Karpas-422 (cell line): Measurements from ENCODE around the gene KANK4. TPM values are rescaled to one million over a fixed set of nuclear protein-coding genes. Genes with fewer than 3 reads are reported as not detected.

ENCODE experiments used
- DNase-seq: peaks from one replicate; pipeline ENCODE4 v3.0.0-alpha.2; 2015
- H2AFZ ChIP-seq: fragments of 200-600 bp; sonication (generic); 2 replicates; pipeline ENCODE4 v1.6.1; 2014; ENCODE audit warnings: antibody characterized with exemption, low read length, mixed read lengths
- H3K27ac ChIP-seq: fragments of 200-600 bp; sonication (generic); 2 replicates; pipeline ENCODE4 v1.5.1; 2014; ENCODE audit warnings: mild to moderate bottlenecking, low read length, moderate library complexity
- H3K27me3 ChIP-seq: fragments of 200-600 bp; sonication (generic); 2 replicates; pipeline ENCODE4 v1.6.1; 2014; ENCODE audit warnings: low read length, mixed read lengths
- H3K36me3 ChIP-seq: fragments of 200-600 bp; sonication (generic); 2 replicates; pipeline ENCODE4 v1.6.1; 2014; ENCODE audit warnings: low read length, mixed read lengths; ENCODE audit not compliant: insufficient read depth
- H3K4me1 ChIP-seq: fragments of 200-600 bp; sonication (generic); 2 replicates; pipeline ENCODE4 v1.6.1; 2014; ENCODE audit warnings: mild to moderate bottlenecking, low read length, mixed read lengths
- H3K4me2 ChIP-seq: fragments of 200-600 bp; sonication (generic); 2 replicates; pipeline ENCODE4 v1.6.1; 2014; ENCODE audit warnings: low read length, low read depth, mild to moderate bottlenecking; ENCODE audit not compliant: poor library complexity, severe bottlenecking
- H3K4me3 ChIP-seq: fragments of 200-600 bp; sonication (generic); 2 replicates; pipeline ENCODE4 v1.5.1; 2014; ENCODE audit warnings: mild to moderate bottlenecking, antibody characterized with exemption, low read length, mixed read lengths
- H3K79me2 ChIP-seq: fragments of 200-600 bp; sonication (generic); 2 replicates; pipeline ENCODE4 v1.6.1; 2014; ENCODE audit warnings: mild to moderate bottlenecking, low read length, mixed read lengths
- H3K9ac ChIP-seq: fragments of 200-600 bp; sonication (generic); 2 replicates; pipeline ENCODE4 v1.6.0; 2014; ENCODE audit warnings: low read length
- H3K9me2 ChIP-seq: fragments of 200-600 bp; sonication (generic), shearing (Covaris generic); replicated peaks from 2 replicates; pipeline ENCODE4 v1.6.0; 2014; ENCODE audit warnings: mild to moderate bottlenecking, low read length, moderate library complexity; ENCODE audit not compliant: insufficient read depth
- H3K9me3 ChIP-seq: fragments of 300-700, 200-600 bp; sonication (generic); 2 replicates; pipeline ENCODE4 v1.6.1; 2014; ENCODE audit warnings: low read length, mixed read lengths
- H4K20me1 ChIP-seq: fragments of 200-600 bp; sonication (generic); 2 replicates; pipeline ENCODE4 v1.6.1; 2014; ENCODE audit warnings: mild to moderate bottlenecking, antibody characterized with exemption, low read length, low read depth; ENCODE audit not compliant: insufficient read depth
- total RNA-seq: library from RNA; depleted of rRNA; stranded (reverse); fragments of >200 nt; shearing (Covaris generic); gene quantifications from 2 replicates; pipeline ENCODE4 v1.2.3, GENCODE V29; 2014; ENCODE audit warnings: low replicate concordance

Gene KANK4
- total RNA-seq, 1 experiment from 2014 or later = 0.60 TPM

GRCh38 chr1:62357916-62358315, 38.7 kb upstream of the KANK4 start:
- H3K4me2 ChIP-seq = no peak overlapping the region
- no peak overlapping the region for H3K27ac ChIP-seq
- no peaks in the 10 kb centered on the region for H4K20me1 ChIP-seq
- H3K79me2 ChIP-seq = no peaks in the 10 kb centered on the region
- H3K27me3 ChIP-seq = no peaks in the 10 kb centered on the region
- no peak overlapping the region for H3K9ac ChIP-seq
- H3K9me3 ChIP-seq = no peaks in the 10 kb centered on the region
- no peak overlapping the region for H2AFZ ChIP-seq
- no peak overlapping the region for H3K4me3 ChIP-seq
- H3K4me1 ChIP-seq = no peaks in the 10 kb centered on the region
- no peaks in the 10 kb centered on the region for H3K36me3 ChIP-seq
- no peaks in the 10 kb centered on the region for H3K9me2 ChIP-seq
- DNase-seq = no peak

GRCh38 chr1:62356257-62356835, 37.1 kb upstream of the KANK4 start:
- Histone ChIP-seq H3K4me1 (no peaks in the 10 kb centered on the region), H3K79me2 (no peaks in the 10 kb centered on the region)

GRCh38 chr1:62355095-62355494, 35.9 kb upstream of the KANK4 start:
- Histone ChIP-seq H2AFZ (no peak overlapping the region), H3K27me3 (no peaks in the 10 kb centered on the region), H3K9ac (no peak overlapping the region), H3K27ac (no peak overlapping the region), H3K36me3 (no peaks in the 10 kb centered on the region), H3K4me3 (no peak overlapping the region), H3K9me2 (no peaks in the 10 kb centered on the region), H3K4me1 (no peaks in the 10 kb centered on the region), H3K79me2 (no peaks in the 10 kb centered on the region), H4K20me1 (no peaks in the 10 kb centered on the region), H3K9me3 (no peaks in the 10 kb centered on the region), H3K4me2 (no peak overlapping the region)
- no peak for DNase-seq

More at GRCh38 chr1:62356257-62356835, 37.1 kb upstream of the KANK4 start:
- DNase-seq = no peak
- Histone ChIP-seq H3K4me3 (no peak overlapping the region), H3K36me3 (no peaks in the 10 kb centered on the region), H4K20me1 (no peaks in the 10 kb centered on the region), H3K9ac (no peak overlapping the region), H3K9me2 (no peaks in the 10 kb centered on the region), H3K27me3 (no peaks in the 10 kb centered on the region), H3K9me3 (no peaks in the 10 kb centered on the region), H3K4me2 (no peak overlapping the region), H3K27ac (no peak overlapping the region), H2AFZ (no peak overlapping the region)

- Histone ChIP-seq H3K9me2 (no peaks in the 10 kb centered on the region), H3K4me3 (no peak overlapping the region), H3K79me2 (no peaks in the 10 kb centered on the region), H3K27me3 (no peaks in the 10 kb centered on the region), H3K36me3 (no peaks in the 10 kb centered on the region), H3K4me2 (no peak overlapping the region), H3K4me1 (no peaks in the 10 kb centered on the region), H4K20me1 (no peaks in the 10 kb centered on the region), H2AFZ (no peak overlapping the region), H3K27ac (no peak overlapping the region), H3K9ac (no peak overlapping the region), H3K9me3 (no peaks in the 10 kb centered on the region)
- no peak for DNase-seq
Measured at GRCh38 chr1:62353853-62354252, 34.6 kb upstream of the KANK4 start.

GRCh38 chr1:62352387-62352786, 33.2 kb upstream of the KANK4 start:
- no peak overlapping the region for H3K9ac ChIP-seq
- no peaks in the 10 kb centered on the region for H3K27me3 ChIP-seq
- no peak overlapping the region for H3K4me3 ChIP-seq
- H3K9me3 ChIP-seq = no peaks in the 10 kb centered on the region
- H3K27ac ChIP-seq = no peak overlapping the region
- no peaks in the 10 kb centered on the region for H3K9me2 ChIP-seq
- H4K20me1 ChIP-seq = no peaks in the 10 kb centered on the region
- no peak overlapping the region for H3K4me2 ChIP-seq
- no peaks in the 10 kb centered on the region for H3K36me3 ChIP-seq
- H2AFZ ChIP-seq = no peak overlapping the region
- no peak for DNase-seq
- H3K79me2 ChIP-seq = no peaks in the 10 kb centered on the region
- no peaks in the 10 kb centered on the region for H3K4me1 ChIP-seq

- Histone ChIP-seq H3K9ac (no peak overlapping the region), H3K9me2 (no peaks in the 10 kb centered on the region), H3K79me2 (no peaks in the 10 kb centered on the region), H3K4me2 (no peak overlapping the region), H3K4me3 (no peak overlapping the region), H3K27ac (no peak overlapping the region), H3K36me3 (no peaks in the 10 kb centered on the region), H3K9me3 (no peaks in the 10 kb centered on the region), H4K20me1 (no peaks in the 10 kb centered on the region), H3K4me1 (no peaks in the 10 kb centered on the region), H3K27me3 (no peaks in the 10 kb centered on the region), H2AFZ (no peak overlapping the region)
- DNase-seq = no peak
Measured at GRCh38 chr1:62349470-62350233, 30.4 kb upstream of the KANK4 start.

GRCh38 chr1:62346886-62347285, 27.7 kb upstream of the KANK4 start:
- Histone ChIP-seq H3K27ac (no peak overlapping the region), H3K9ac (no peak overlapping the region), H3K4me2 (no peak overlapping the region), H3K27me3 (no peaks in the 10 kb centered on the region), H3K36me3 (no peaks in the 10 kb centered on the region), H3K9me3 (no peaks in the 10 kb centered on the region), H3K9me2 (no peaks in the 10 kb centered on the region), H2AFZ (no peak overlapping the region), H3K4me3 (no peak overlapping the region), H4K20me1 (no peaks in the 10 kb centered on the region), H3K79me2 (no peaks in the 10 kb centered on the region), H3K4me1 (no peaks in the 10 kb centered on the region)
- no peak for DNase-seq

GRCh38 chr1:62343911-62344310, 24.7 kb upstream of the KANK4 start:
- no peaks in the 10 kb centered on the region for H3K9me2 ChIP-seq
- no peaks in the 10 kb centered on the region for H3K27me3 ChIP-seq
- H3K4me3 ChIP-seq = no peak overlapping the region
- no peaks in the 10 kb centered on the region for H3K36me3 ChIP-seq
- H3K27ac ChIP-seq = no peak overlapping the region
- H3K9ac ChIP-seq = no peak overlapping the region
- H3K4me2 ChIP-seq = no peak overlapping the region
- no peaks in the 10 kb centered on the region for H3K79me2 ChIP-seq
- no peaks in the 10 kb centered on the region for H3K9me3 ChIP-seq
- no peak for DNase-seq
- no peaks in the 10 kb centered on the region for H4K20me1 ChIP-seq
- H2AFZ ChIP-seq = no peak overlapping the region
- no peaks in the 10 kb centered on the region for H3K4me1 ChIP-seq
